HepG2 (cell line): Measurements from ENCODE around the gene MAN1B1. TPM values are rescaled to one million over a fixed set of nuclear protein-coding genes. Genes with fewer than 3 reads are reported as not detected.

Experiments
- CCDC6 ChIP-seq: sonication (generic); formaldehyde crosslinking; IDR thresholded peaks from 2 replicates; pipeline ENCODE4 v1.8.1; 2022; ENCODE audit warnings: mild to moderate bottlenecking, missing genetic modification reagents, moderate library complexity
- HMG20B ChIP-seq: conservative IDR thresholded peaks from 2 replicates; pipeline ENCODE4 v1.6.1; 2016; ENCODE audit warnings: missing genetic modification reagents, missing compliant biosample characterization
- HOXA9 ChIP-seq: sonication (generic); formaldehyde crosslinking; IDR thresholded peaks from 2 replicates; pipeline ENCODE4 v1.8.1; 2022; ENCODE audit warnings: missing genetic modification reagents, mild to moderate bottlenecking, moderate library complexity, borderline replicate concordance
- MAFG ChIP-seq: sonication (generic); formaldehyde crosslinking; IDR thresholded peaks from 2 replicates; pipeline ENCODE4 v1.5.1; 2020; ENCODE audit warnings: mild to moderate bottlenecking, missing genetic modification reagents
- RBM39 ChIP-seq: fragments of 200-400 bp; formaldehyde crosslinking; IDR thresholded peaks from one replicate; pipeline ENCODE4 v1.6.1; 2018; ENCODE audit warnings: antibody characterized with exemption, mild to moderate bottlenecking, low read depth, low read length; ENCODE audit not compliant: poor library complexity, severe bottlenecking
- SRSF9 ChIP-seq: fragments of 200-400 bp; formaldehyde crosslinking; IDR thresholded peaks from 2 replicates; pipeline ENCODE4 v1.6.1; 2018; ENCODE audit warnings: borderline replicate concordance, mild to moderate bottlenecking, low read depth, low read length; ENCODE audit not compliant: insufficient read depth, poor library complexity, severe bottlenecking
- ZBTB7B ChIP-seq: sonication (generic); formaldehyde crosslinking; IDR thresholded peaks from 2 replicates; pipeline ENCODE4 v1.4.0; 2020; ENCODE audit warnings: missing genetic modification reagents
- ZNF432 ChIP-seq: sonication (generic); formaldehyde crosslinking; IDR thresholded peaks from 2 replicates; pipeline ENCODE4 v1.5.0; 2020; ENCODE audit warnings: missing genetic modification reagents, mild to moderate bottlenecking, borderline replicate concordance
- polyA plus RNA-seq, 8 experiments: library from polyadenylated mRNA; depleted of rRNA in 3 of 8; stranded (reverse) in 7 of 8; unstranded in 1 of 8; fragments of >200 nt; fragmentation: Illumina TruSeq in 4 of 8; extraction: Trizol in 4 of 8; gene quantifications; 2 replicates each; pipeline versions ENCODE4 v1.2.1 to v1.2.3, GENCODE V29; 2011 to 2016; ENCODE audit warnings: low read depth in 4 of 8, missing spikeins in 1 of 8, mixed read lengths in 1 of 8; ENCODE audit not compliant: insufficient read depth in 1 of 8
- total RNA-seq, 5 experiments: library from RNA; depleted of rRNA; stranded (reverse); fragments of >200 nt; fragmentation: Illumina TruSeq; extraction: Trizol; gene quantifications; 2 replicates each; pipeline ENCODE4 v1.2.3, GENCODE V29; 2016; ENCODE audit warnings: low read depth in 1 of 5
- TF ChIP-seq, protein P1 (sequence below): sonication (generic); formaldehyde crosslinking; IDR thresholded peaks from 2 replicates; pipeline ENCODE4 v1.5.1; 2020; ENCODE audit warnings: mild to moderate bottlenecking, missing genetic modification reagents, borderline replicate concordance
- TF ChIP-seq, protein P2 (sequence below): IDR thresholded peaks from 2 replicates; pipeline ENCODE4 v1.6.1; 2016; ENCODE audit warnings: low read depth, control low read depth
- TF ChIP-seq, protein P3 (sequence below): sonication (generic); formaldehyde crosslinking; IDR thresholded peaks from 2 replicates; pipeline ENCODE4 v1.5.0; 2020; ENCODE audit warnings: mild to moderate bottlenecking, missing genetic modification reagents
- TF ChIP-seq, protein P4 (sequence below): sonication (generic); formaldehyde crosslinking; IDR thresholded peaks from 2 replicates; pipeline ENCODE4 v1.5.0; 2020; ENCODE audit warnings: missing genetic modification reagents
- TF ChIP-seq, protein P5 (sequence below): sonication (generic); formaldehyde crosslinking; IDR thresholded peaks from 2 replicates; pipeline ENCODE4 v1.8.0; 2022; ENCODE audit warnings: mild to moderate bottlenecking, missing genetic modification reagents, borderline replicate concordance

MAN1B1 gene
- total and polyA plus RNA-seq, 2 of the 13 experiments (the other 11 are each of a cell fraction or from before 2014, with no cell fraction given) = 48.9 to 59.5 TPM

DNA sequence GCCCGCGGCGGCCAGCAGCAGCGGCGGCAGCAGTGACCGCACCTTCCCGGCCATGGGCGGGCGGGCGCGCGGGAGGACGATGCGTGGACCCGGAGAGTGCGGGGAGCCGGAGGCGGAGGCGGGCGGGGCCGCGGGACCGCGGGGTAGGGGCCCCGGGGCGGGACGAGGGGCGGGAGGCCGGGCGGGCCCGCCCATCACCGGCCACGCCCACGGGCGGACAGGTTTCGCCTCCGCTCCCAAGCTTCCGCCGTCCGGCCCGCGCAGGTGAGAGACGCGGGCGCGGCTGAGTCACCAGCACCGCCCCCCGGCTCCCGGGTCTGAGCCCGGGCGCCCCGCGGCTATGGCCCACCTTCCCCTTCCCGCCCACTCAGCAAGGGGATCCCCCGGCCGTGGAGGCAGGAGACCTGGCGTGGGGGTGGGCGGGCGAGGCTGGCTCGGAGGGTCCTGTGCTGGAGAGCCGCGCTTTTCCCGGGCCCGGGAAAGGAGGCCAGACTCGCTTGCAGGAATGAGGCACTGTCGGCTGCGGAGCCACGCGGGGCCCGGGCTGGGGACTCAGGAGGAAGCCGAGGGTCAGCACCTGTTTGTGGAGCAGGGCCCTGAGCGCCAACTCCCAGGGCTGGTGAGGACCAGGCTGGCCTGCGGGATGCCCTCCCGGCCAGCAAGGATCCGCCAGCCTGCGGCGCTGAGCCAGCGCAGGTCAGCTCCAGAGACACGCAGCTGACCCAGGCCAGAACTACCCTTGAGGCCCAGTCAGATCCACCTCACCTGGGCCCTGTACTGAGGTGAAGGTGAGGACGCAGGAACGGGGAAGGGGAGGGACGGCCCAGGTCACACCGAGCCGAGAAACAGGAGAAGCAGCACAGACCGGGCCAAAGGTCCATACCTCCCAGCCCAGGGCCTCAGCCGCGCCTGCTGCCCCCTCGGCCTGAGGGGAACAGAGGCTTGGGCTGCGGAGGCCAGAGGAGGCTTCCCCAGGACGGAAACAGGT is 32.5 kb upstream of the MAN1B1 start, which contains the start of gene ENTPD2 (continued):
- 0 out of 2 replicates have a peak, but pooled peaks have one; percentile 66 for TF ChIP-seq ZNF432 (CRISPR knock-in tag)
- TF ChIP-seq, protein P1, sequence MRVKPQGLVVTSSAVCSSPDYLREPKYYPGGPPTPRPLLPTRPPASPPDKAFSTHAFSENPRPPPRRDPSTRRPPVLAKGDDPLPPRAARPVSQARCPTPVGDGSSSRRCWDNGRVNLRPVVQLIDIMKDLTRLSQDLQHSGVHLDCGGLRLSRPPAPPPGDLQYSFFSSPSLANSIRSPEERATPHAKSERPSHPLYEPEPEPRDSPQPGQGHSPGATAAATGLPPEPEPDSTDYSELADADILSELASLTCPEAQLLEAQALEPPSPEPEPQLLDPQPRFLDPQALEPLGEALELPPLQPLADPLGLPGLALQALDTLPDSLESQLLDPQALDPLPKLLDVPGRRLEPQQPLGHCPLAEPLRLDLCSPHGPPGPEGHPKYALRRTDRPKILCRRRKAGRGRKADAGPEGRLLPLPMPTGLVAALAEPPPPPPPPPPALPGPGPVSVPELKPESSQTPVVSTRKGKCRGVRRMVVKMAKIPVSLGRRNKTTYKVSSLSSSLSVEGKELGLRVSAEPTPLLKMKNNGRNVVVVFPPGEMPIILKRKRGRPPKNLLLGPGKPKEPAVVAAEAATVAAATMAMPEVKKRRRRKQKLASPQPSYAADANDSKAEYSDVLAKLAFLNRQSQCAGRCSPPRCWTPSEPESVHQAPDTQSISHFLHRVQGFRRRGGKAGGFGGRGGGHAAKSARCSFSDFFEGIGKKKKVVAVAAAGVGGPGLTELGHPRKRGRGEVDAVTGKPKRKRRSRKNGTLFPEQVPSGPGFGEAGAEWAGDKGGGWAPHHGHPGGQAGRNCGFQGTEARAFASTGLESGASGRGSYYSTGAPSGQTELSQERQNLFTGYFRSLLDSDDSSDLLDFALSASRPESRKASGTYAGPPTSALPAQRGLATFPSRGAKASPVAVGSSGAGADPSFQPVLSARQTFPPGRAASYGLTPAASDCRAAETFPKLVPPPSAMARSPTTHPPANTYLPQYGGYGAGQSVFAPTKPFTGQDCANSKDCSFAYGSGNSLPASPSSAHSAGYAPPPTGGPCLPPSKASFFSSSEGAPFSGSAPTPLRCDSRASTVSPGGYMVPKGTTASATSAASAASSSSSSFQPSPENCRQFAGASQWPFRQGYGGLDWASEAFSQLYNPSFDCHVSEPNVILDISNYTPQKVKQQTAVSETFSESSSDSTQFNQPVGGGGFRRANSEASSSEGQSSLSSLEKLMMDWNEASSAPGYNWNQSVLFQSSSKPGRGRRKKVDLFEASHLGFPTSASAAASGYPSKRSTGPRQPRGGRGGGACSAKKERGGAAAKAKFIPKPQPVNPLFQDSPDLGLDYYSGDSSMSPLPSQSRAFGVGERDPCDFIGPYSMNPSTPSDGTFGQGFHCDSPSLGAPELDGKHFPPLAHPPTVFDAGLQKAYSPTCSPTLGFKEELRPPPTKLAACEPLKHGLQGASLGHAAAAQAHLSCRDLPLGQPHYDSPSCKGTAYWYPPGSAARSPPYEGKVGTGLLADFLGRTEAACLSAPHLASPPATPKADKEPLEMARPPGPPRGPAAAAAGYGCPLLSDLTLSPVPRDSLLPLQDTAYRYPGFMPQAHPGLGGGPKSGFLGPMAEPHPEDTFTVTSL (CRISPR knock-in tag) = no peak
- no peak for TF ChIP-seq RBM39
- no peak for TF ChIP-seq HMG20B
- no peak for TF ChIP-seq SRSF9
- TF ChIP-seq ZBTB7B (CRISPR knock-in tag) = peak; percentile 38; the same call in 1 of the 2 replicates
- no peak for TF ChIP-seq HOXA9
- TF ChIP-seq, protein P2, sequence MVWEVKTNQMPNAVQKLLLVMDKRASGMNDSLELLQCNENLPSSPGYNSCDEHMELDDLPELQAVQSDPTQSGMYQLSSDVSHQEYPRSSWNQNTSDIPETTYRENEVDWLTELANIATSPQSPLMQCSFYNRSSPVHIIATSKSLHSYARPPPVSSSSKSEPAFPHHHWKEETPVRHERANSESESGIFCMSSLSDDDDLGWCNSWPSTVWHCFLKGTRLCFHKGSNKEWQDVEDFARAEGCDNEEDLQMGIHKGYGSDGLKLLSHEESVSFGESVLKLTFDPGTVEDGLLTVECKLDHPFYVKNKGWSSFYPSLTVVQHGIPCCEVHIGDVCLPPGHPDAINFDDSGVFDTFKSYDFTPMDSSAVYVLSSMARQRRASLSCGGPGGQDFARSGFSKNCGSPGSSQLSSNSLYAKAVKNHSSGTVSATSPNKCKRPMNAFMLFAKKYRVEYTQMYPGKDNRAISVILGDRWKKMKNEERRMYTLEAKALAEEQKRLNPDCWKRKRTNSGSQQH (CRISPR knock-in tag) = no peak
- TF ChIP-seq, protein P3, sequence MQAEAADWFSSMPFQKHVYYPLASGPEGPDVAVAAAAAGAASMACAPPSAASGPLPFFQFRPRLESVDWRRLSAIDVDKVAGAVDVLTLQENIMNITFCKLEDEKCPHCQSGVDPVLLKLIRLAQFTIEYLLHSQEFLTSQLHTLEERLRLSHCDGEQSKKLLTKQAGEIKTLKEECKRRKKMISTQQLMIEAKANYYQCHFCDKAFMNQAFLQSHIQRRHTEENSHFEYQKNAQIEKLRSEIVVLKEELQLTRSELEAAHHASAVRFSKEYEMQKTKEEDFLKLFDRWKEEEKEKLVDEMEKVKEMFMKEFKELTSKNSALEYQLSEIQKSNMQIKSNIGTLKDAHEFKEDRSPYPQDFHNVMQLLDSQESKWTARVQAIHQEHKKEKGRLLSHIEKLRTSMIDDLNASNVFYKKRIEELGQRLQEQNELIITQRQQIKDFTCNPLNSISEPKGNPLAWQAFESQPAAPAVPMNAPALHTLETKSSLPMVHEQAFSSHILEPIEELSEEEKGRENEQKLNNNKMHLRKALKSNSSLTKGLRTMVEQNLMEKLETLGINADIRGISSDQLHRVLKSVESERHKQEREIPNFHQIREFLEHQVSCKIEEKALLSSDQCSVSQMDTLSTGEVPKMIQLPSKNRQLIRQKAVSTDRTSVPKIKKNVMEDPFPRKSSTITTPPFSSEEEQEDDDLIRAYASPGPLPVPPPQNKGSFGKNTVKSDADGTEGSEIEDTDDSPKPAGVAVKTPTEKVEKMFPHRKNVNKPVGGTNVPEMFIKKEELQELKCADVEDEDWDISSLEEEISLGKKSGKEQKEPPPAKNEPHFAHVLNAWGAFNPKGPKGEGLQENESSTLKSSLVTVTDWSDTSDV = no peak
- TF ChIP-seq, protein P4, sequence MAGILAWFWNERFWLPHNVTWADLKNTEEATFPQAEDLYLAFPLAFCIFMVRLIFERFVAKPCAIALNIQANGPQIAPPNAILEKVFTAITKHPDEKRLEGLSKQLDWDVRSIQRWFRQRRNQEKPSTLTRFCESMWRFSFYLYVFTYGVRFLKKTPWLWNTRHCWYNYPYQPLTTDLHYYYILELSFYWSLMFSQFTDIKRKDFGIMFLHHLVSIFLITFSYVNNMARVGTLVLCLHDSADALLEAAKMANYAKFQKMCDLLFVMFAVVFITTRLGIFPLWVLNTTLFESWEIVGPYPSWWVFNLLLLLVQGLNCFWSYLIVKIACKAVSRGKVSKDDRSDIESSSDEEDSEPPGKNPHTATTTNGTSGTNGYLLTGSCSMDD = 0 out of 2 replicates have a peak, but pooled peaks have one; percentile 20
- TF ChIP-seq MAFG (CRISPR knock-in tag) = 0 out of 2 replicates have a peak, but pooled peaks have one; percentile 11
- TF ChIP-seq CCDC6 (CRISPR knock-in tag) = no peak; the same call in 1 of the 2 replicates
- TF ChIP-seq, protein P5, sequence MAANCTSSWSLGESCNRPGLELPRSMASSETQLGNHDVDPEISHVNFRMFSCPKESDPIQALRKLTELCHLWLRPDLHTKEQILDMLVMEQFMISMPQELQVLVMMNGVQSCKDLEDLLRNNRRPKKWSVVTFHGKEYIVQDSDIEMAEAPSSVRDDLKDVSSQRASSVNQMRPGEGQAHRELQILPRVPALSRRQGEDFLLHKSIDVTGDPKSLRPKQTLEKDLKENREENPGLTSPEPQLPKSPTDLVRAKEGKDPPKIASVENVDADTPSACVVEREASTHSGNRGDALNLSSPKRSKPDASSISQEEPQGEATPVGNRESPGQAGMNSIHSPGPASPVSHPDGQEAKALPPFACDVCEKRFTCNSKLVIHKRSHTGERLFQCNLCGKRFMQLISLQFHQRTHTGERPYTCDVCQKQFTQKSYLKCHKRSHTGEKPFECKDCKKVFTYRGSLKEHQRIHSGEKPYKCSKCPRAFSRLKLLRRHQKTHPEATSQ (CRISPR knock-in tag) = no peak
